Cardiac septum (tissue), 1 donor: ENCODE results near the gene GPC1. TPM values are rescaled to one million over a fixed set of nuclear protein-coding genes. Genes with fewer than 3 reads are reported as not detected.
"Not testable (repeated sequence)": the region's sequence is repeated elsewhere in the genome, so short reads cannot be mapped to it uniquely, and the experiment has no call there.

Experiments used
- DNase-seq: peaks from one replicate; pipeline ENCODE4 v3.0.0-alpha.2; 2020; ENCODE audit warnings: low spot score
- intact Hi-C: fragments of 100-400 bp; cut with DNase I; formaldehyde crosslinking; loops from one replicate; pipeline ENCODE4 v1.14.0; 2022
- total RNA-seq: library from RNA; stranded (reverse); fragmentation: NEBNext Ultra II Directional; extraction: Animal tissue kit (Norgen Biotek cat#: 25700); gene quantifications from one replicate; pipeline ENCODE4 v1.2.1, GENCODE V29; 2021
- donor health status: DM: no; HTN: no; CAD: no.

GPC1 gene
- total RNA-seq, 1 donor from 2014 or later, result 291 TPM

- intact Hi-C loops, result no loop called here
- DNase-seq, result no peak
These were observed 36.8 kb downstream of the GPC1 start for GRCh38 chr2:240472078-240472790.

- no peak for DNase-seq
- intact Hi-C loops, result no loop called here
These were observed 37.7 kb downstream of the GPC1 start for GRCh38 chr2:240473211-240473610.

DNA sequence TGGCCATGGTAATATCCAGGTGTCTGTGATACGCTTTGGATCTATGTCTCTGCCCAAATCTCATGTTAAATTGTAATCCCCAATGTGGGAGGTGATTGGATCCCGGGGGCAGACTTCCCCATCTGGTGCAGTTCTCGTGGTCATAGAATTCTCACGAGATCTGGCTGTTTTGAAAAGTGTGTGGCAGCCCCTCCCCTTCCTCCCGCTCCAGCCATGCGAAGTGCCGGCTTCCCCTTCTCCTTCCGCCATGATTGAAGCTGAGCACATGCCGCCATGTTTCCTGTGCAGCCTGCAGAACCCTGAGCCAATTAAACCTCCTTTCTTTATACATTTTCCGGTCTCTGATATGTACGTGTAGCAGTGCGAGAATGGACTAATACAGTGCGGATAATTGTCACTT lies 42.5 kb downstream of the GPC1 start:
- intact Hi-C loops, result no loop called here
- DNase-seq, result peak; percentile 69

GRCh38 chr2:240478346-240479110 lies 43.1 kb downstream of the GPC1 start:
- DNase-seq, result peak; percentile 50
- intact Hi-C loops, result no loop called here

GRCh38 chr2:240479111-240479501 lies 43.6 kb downstream of the GPC1 start:
- intact Hi-C loops, result no loop called here
- peak; percentile 31 for DNase-seq

GRCh38 chr2:240480834-240481623 lies 45.6 kb downstream of the GPC1 start:
- DNase-seq, result peak; percentile 64
- intact Hi-C loops, result no loop called here

DNA sequence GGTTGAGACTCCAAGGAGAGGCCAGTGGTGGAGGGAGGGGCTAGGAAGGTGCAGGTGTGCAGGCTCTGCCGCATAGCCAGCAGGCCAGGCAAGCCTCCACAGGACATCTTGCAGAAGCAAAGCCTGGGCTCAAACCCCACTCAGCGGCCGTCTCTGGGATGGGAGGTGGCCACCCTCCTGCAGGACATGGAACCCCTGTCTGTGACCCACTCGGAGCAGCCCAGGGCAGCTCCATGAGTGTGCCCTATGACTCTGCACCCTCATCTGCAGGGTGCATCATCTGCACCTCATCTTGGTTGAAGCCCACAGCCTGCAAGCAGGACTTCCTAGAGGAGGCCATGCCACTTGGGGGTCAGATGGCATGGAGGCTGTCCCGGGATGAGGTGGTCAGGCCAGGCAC lies 46.3 kb downstream of the GPC1 start:
- intact Hi-C loops, result no loop called here

GRCh38 chr2:240482141-240482540 lies 46.7 kb downstream of the GPC1 start:
- peak; percentile 63 for DNase-seq
- intact Hi-C loops, result no loop called here

More for the DNA sequence above, 46.3 kb downstream of the GPC1 start:
- DNase-seq, result peak; percentile 61

DNA sequence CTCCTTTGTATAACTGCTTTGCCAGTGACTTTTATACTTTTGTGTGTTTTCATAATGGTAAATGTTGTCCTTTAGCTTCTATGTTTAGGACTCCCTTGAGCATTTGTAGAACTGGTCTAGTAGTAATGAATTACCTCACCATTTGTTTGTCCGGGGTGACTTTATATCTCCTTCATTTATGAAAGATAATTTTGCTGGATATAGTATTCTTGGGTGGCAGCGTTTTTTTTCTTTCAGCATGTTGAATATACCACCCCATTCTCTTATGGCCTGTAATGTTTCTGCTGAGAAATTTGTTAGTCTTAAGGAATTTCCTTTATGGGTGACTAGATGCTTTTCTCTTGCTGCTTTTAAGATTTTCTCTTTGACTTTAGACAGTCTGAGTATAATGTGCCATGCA lies 56.0 kb downstream of the GPC1 start:
- intact Hi-C loops, result no loop called here
- DNase-seq, result no peak

- intact Hi-C loops, result no loop called here
- DNase-seq, result no peak
These were observed 58.8 kb downstream of the GPC1 start for GRCh38 chr2:240494194-240494793.

DNA sequence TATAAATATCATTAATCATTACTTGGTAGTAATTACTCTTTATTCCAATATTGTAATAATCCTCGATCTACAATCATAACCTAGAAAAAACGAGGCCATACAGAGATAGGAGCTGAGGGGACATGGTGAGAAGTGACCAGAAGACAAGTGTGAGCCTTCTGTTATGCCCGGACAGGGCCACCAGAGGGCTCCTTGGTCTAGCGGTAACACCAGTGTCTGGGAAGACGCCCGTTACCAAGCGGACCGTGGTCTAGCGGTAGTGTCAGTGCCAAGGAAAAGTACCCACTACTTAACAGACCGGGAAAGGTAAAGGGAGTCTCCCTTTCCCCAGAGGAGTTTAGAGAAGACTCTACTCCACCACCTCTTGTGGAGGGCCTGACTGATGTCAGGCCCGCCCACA lies 59.5 kb downstream of the GPC1 start:
- DNase-seq, intact Hi-C loops: not testable (repeated sequence)

GRCh38 chr2:240497082-240497481 lies 61.6 kb downstream of the GPC1 start:
- DNase-seq, intact Hi-C loops: not testable (repeated sequence)

GRCh38 chr2:240498171-240498957 lies 62.9 kb downstream of the GPC1 start:
- no peak for DNase-seq
- intact Hi-C loops, result no loop called here

GRCh38 chr2:240498958-240499260 lies 63.4 kb downstream of the GPC1 start:
- intact Hi-C loops, result no loop called here
- no peak for DNase-seq

- intact Hi-C loops, result no loop called here
These were observed 64.1 kb downstream of the GPC1 start for GRCh38 chr2:240499309-240500301.

GRCh38 chr2:240500561-240501423 lies 65.3 kb downstream of the GPC1 start:
- intact Hi-C loops, result no loop called here
- DNase-seq, result no peak

More at GRCh38 chr2:240499309-240500301, 64.1 kb downstream of the GPC1 start:
- no peak for DNase-seq

DNA sequence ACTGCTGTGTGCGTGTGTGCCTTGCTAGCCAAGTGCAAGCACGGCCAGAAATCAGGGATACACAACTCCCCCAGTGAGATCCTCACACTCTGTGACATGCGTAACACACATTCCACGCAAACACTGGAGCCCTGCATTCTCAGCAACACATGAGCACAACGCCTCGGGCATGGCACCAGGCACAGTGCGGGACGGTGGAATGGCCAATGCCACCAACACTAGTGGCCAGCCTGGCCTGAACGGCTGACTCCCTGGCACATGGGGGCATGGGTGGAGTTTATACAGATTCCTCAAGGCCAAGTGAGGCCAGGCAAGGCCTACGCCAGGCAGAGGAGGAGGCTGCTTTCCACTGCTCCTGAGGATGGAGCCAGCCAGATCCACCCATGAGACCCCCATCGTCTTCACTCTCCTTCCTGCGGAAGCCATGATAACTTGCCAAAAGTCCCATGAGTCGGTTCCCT lies 66.1 kb downstream of the GPC1 start:
- no peak for DNase-seq
- intact Hi-C loops, result no loop called here
